GM23338 (cell line): Measurements from ENCODE around the gene BAG2. TPM values are rescaled to one million over a fixed set of nuclear protein-coding genes. Genes with fewer than 3 reads are reported as not detected.

Source experiments
- ATAC-seq: fragments of 200-7000 bp; cut with Tn5 transposase; 3 replicates; pipeline ENCODE4 v1.9.1; 2020
- DNase-seq: peaks from one replicate; pipeline ENCODE4 v3.0.0-alpha.2; 2015; ENCODE audit warnings: low spot score
- H2AFZ ChIP-seq: fragments of 200-600 bp; sonication (generic); 2 replicates; pipeline ENCODE4 v1.8.0; 2016; ENCODE audit warnings: antibody characterized with exemption, mild to moderate bottlenecking, moderate library complexity
- H3F3A ChIP-seq: fragments of 200-600 bp; sonication (generic); replicated peaks from 2 replicates; pipeline ENCODE4 v1.8.0; 2017; ENCODE audit warnings: antibody characterized with exemption, mixed run types, low read depth
- H3K27ac ChIP-seq: fragments of 200-600 bp; sonication (generic); 2 replicates; pipeline ENCODE4 v1.6.1; 2016; ENCODE audit warnings: low read depth
- H3K27me3 ChIP-seq: fragments of 200-600 bp; sonication (generic); 2 replicates; pipeline ENCODE4 v1.8.0; 2016; ENCODE audit warnings: mild to moderate bottlenecking, mixed run types, moderate library complexity; ENCODE audit not compliant: insufficient read depth
- H3K36me3 ChIP-seq: fragments of 200-600 bp; sonication (generic); 2 replicates; pipeline ENCODE4 v1.8.0; 2016; ENCODE audit warnings: mild to moderate bottlenecking; ENCODE audit not compliant: insufficient read depth
- H3K4me1 ChIP-seq: fragments of 200-600 bp; sonication (generic); 2 replicates; pipeline ENCODE4 v1.8.0; 2016; ENCODE audit warnings: mild to moderate bottlenecking, moderate library complexity; ENCODE audit not compliant: insufficient read depth
- H3K4me2 ChIP-seq: fragments of 200-600 bp; sonication (generic); 2 replicates; pipeline ENCODE4 v1.7.1; 2017; ENCODE audit warnings: mixed run types
- H3K4me3 ChIP-seq: fragments of 200-600 bp; sonication (generic); 2 replicates; pipeline ENCODE4 v1.6.1; 2016; ENCODE audit warnings: mixed run types
- H3K79me2 ChIP-seq: fragments of 200-600 bp; sonication (generic); replicated peaks from 2 replicates; pipeline ENCODE4 v1.8.0; 2017; ENCODE audit warnings: mild to moderate bottlenecking; ENCODE audit not compliant: insufficient read depth
- H3K9me2 ChIP-seq: fragments of 200-600 bp; sonication (generic); 2 replicates; pipeline ENCODE4 v1.8.0; 2017; ENCODE audit not compliant: insufficient read depth
- H4K20me1 ChIP-seq: fragments of 200-600 bp; sonication (generic); replicated peaks from 2 replicates; pipeline ENCODE4 v1.8.0; 2017; ENCODE audit warnings: mild to moderate bottlenecking; ENCODE audit not compliant: insufficient read depth
- H3K27ac Mint-ChIP-seq: 2 replicates; pipeline ENCODE4 v1.8.0; 2020; ENCODE audit warnings: inconsistent platforms, mild to moderate bottlenecking, moderate library complexity, mixed read lengths
- H3K27me3 Mint-ChIP-seq: 3 replicates; pipeline ENCODE4 v1.8.0; 2022; ENCODE audit warnings: low read depth, mild to moderate bottlenecking, moderate library complexity, mixed read lengths, inconsistent platforms; ENCODE audit not compliant: insufficient read depth, poor library complexity
- H3K36me3 Mint-ChIP-seq: 3 replicates; pipeline ENCODE4 v1.8.0; 2021; ENCODE audit warnings: low read depth, mild to moderate bottlenecking, inconsistent platforms, moderate library complexity, mixed read lengths
- H3K4me1 Mint-ChIP-seq: 3 replicates; pipeline ENCODE4 v1.8.0; 2020; ENCODE audit warnings: mild to moderate bottlenecking, inconsistent platforms, mixed read lengths
- H3K4me3 Mint-ChIP-seq: 3 replicates; pipeline ENCODE4 v1.8.0; 2021; ENCODE audit warnings: moderate library complexity, mild to moderate bottlenecking, inconsistent platforms, mixed read lengths
- H3K9me3 Mint-ChIP-seq: 3 replicates; pipeline ENCODE4 v1.8.0; 2020; ENCODE audit warnings: moderate library complexity, mild to moderate bottlenecking, inconsistent platforms, mixed read lengths
- CREB1 ChIP-seq: fragments of 250-450 bp; sonication (Bioruptor Pico); IDR thresholded peaks from 2 replicates; pipeline ENCODE4 v1.5.0; 2020; ENCODE audit warnings: low read depth, mild to moderate bottlenecking, moderate library complexity
- EZH2 ChIP-seq: fragments of 200-600 bp; sonication (generic); IDR thresholded peaks from one replicate; pipeline ENCODE4 v1.8.0; 2017; ENCODE audit warnings: antibody characterized with exemption, mild to moderate bottlenecking, low read depth; ENCODE audit not compliant: unreplicated experiment
- EZH2phosphoT487 ChIP-seq: fragments of 200-600 bp; sonication (generic); IDR thresholded peaks from one replicate; pipeline ENCODE4 v1.8.1; 2018; ENCODE audit warnings: antibody characterized with exemption; ENCODE audit not compliant: unreplicated experiment
- JUNB ChIP-seq: IDR thresholded peaks from one replicate; pipeline ENCODE4 v1.6.1; 2016; ENCODE audit warnings: antibody characterized with exemption; ENCODE audit not compliant: unreplicated experiment
- NANOG ChIP-seq: IDR thresholded peaks from 2 replicates; pipeline ENCODE4 v1.6.1; 2016; ENCODE audit warnings: antibody characterized with exemption, borderline replicate concordance
- POLR2AphosphoS5 ChIP-seq: IDR thresholded peaks from 2 replicates; pipeline ENCODE4 v1.6.1; 2016; ENCODE audit warnings: antibody characterized with exemption, low read depth
- STAT1 ChIP-seq: IDR thresholded peaks from one replicate; pipeline ENCODE4 v1.6.1; 2016; ENCODE audit warnings: antibody characterized with exemption; ENCODE audit not compliant: unreplicated experiment
- ZNF114 ChIP-seq: fragments of 250-450 bp; sonication (Bioruptor Pico); IDR thresholded peaks from 2 replicates; pipeline ENCODE4 v1.5.0; 2020; ENCODE audit warnings: mild to moderate bottlenecking, moderate library complexity
- ZNF331 ChIP-seq: fragments of 250-450 bp; sonication (Bioruptor Pico); IDR thresholded peaks from 2 replicates; pipeline ENCODE4 v1.5.0; 2020; ENCODE audit warnings: low read depth, mild to moderate bottlenecking, moderate library complexity
- polyA plus RNA-seq: library from polyadenylated mRNA; unstranded; fragments of >200 nt; fragmentation: Nextera tagmentation; extraction: Ambion mirVana; gene quantifications from 2 replicates; pipeline ENCODE4 v1.2.1, GENCODE V29; 2016
- total RNA-seq: library from RNA; depleted of rRNA; stranded (reverse); fragments of >200 nt; shearing (Covaris generic); gene quantifications from 2 replicates; pipeline ENCODE4 v1.2.3, GENCODE V29; 2014
- TF ChIP-seq, protein P1 (sequence below), 2 experiments: fragments of 200-600 bp in 1 of 2; sonication (generic) in 1 of 2; conservative IDR thresholded peaks; 2 replicates each; pipeline versions ENCODE4 v1.5.1 to v1.6.1; 2016 to 2017; ENCODE audit warnings: antibody characterized with exemption in 2 of 2, low read depth in 2 of 2, mild to moderate bottlenecking in 2 of 2, moderate library complexity in 1 of 2
- TF ChIP-seq, protein P2 (sequence below): IDR thresholded peaks from 2 replicates; pipeline ENCODE4 v1.6.1; 2016; ENCODE audit warnings: antibody characterized with exemption
- TF ChIP-seq, protein P3 (sequence below): IDR thresholded peaks from one replicate; pipeline ENCODE4 v1.6.1; 2018; ENCODE audit warnings: antibody characterized with exemption; ENCODE audit not compliant: unreplicated experiment

BAG2 gene
- total and polyA plus RNA-seq, 2 experiments from 2014 or later, result 8.5 to 9.5 TPM

DNA sequence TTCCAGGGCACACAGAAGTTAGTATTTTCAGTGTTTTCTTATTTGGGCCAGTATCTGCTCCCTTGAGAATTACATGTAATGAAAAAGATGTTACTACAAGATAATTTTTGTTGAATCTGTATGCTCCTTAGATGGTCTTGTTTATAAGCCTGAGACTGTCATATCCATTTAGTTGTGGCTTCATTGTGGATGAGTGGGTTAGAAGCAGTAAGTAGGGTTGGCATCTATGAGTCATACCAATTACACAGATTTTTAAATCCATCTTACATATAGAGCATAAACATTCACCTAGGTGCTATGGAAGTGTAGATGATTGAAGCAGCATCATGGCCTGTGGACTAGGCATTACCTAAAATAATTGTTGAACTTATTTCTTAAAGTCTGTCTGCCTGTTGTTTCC is 13.5 kb upstream of the BAG2 start:
- Histone ChIP-seq H4K20me1 (no peaks in the 10 kb centered on the region), H3K27me3 (no peaks in the 10 kb centered on the region), H2AFZ (no peak overlapping the region), H3K4me2 (no peak overlapping the region), H3K79me2 (no peaks in the 10 kb centered on the region), H3K27ac (no peak overlapping the region), H3K4me1 (no peaks in the 10 kb centered on the region), H3K4me3 (no peak overlapping the region), H3F3A (no peaks in the 10 kb centered on the region), H3K9me2 (no peaks in the 10 kb centered on the region), H3K36me3 (peaks cover 8% of the 10 kb centered on the region)
- ATAC-seq (no peak), DNase-seq (no peak)
- no peak overlapping the region for H3K4me3 Mint-ChIP-seq
- TF ChIP-seq, protein P1, sequence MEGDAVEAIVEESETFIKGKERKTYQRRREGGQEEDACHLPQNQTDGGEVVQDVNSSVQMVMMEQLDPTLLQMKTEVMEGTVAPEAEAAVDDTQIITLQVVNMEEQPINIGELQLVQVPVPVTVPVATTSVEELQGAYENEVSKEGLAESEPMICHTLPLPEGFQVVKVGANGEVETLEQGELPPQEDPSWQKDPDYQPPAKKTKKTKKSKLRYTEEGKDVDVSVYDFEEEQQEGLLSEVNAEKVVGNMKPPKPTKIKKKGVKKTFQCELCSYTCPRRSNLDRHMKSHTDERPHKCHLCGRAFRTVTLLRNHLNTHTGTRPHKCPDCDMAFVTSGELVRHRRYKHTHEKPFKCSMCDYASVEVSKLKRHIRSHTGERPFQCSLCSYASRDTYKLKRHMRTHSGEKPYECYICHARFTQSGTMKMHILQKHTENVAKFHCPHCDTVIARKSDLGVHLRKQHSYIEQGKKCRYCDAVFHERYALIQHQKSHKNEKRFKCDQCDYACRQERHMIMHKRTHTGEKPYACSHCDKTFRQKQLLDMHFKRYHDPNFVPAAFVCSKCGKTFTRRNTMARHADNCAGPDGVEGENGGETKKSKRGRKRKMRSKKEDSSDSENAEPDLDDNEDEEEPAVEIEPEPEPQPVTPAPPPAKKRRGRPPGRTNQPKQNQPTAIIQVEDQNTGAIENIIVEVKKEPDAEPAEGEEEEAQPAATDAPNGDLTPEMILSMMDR (conservative IDR thresholded peaks at IDR 0.05; ENCODE audit: low read depth in 2 of 2), result no peak
- TF ChIP-seq EZH2phosphoT487, result no peak
- TF ChIP-seq, protein P2, sequence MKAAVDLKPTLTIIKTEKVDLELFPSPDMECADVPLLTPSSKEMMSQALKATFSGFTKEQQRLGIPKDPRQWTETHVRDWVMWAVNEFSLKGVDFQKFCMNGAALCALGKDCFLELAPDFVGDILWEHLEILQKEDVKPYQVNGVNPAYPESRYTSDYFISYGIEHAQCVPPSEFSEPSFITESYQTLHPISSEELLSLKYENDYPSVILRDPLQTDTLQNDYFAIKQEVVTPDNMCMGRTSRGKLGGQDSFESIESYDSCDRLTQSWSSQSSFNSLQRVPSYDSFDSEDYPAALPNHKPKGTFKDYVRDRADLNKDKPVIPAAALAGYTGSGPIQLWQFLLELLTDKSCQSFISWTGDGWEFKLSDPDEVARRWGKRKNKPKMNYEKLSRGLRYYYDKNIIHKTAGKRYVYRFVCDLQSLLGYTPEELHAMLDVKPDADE, result no peak
- no peak for TF ChIP-seq CREB1 (CRISPR knock-in tag)
- TF ChIP-seq ZNF331 (CRISPR knock-in tag), result no peak
- no peak for TF ChIP-seq ZNF114
- no peak for TF ChIP-seq STAT1
- TF ChIP-seq EZH2, result no peak
- no peaks in the 10 kb centered on the region for H3K9me3 Mint-ChIP-seq
- no peaks in the 10 kb centered on the region for H3K4me1 Mint-ChIP-seq
- H3K27me3 Mint-ChIP-seq, result no peaks in the 10 kb centered on the region
- H3K27ac Mint-ChIP-seq, result no peak overlapping the region
- H3K36me3 Mint-ChIP-seq, result peaks cover 9% of the 10 kb centered on the region; the same call in 1 of the 3 replicates

DNA sequence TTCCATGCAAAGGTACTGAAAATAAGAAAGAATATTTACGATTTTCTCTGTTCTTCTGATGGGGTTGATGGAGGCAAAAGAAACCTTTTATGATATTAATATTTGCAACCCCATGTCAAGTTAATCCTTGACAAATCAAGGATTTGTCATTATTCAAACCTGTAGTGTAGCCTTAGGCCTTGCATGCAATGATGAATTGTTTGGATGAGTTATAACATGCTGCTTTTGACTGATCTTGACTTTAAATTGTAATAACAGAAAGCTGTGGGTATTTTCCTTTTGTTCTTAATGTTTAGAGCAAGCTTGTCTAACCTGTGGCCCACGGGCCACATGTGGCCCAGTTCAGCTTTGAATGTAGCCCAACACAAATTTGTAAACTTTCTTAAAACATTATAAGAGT is 13.0 kb upstream of the BAG2 start:
- H3K27ac ChIP-seq, result no peak overlapping the region
- Mint-ChIP-seq H3K4me1 (no peaks in the 10 kb centered on the region), H3K36me3 (peaks cover 4% of the 10 kb centered on the region; the same call in 1 of the 3 replicates), H3K9me3 (no peaks in the 10 kb centered on the region), H3K27ac (no peak overlapping the region), H3K4me3 (no peak overlapping the region), H3K27me3 (no peaks in the 10 kb centered on the region)
- H3F3A ChIP-seq, result 0 out of 2 replicates have a peak, but pooled peaks cover 2% of the 10 kb centered on the region
- H3K4me2 ChIP-seq, result no peak overlapping the region
- no peaks in the 10 kb centered on the region for H3K27me3 ChIP-seq
- no peaks in the 10 kb centered on the region for H4K20me1 ChIP-seq
- peaks cover 3% of the 10 kb centered on the region for H3K36me3 ChIP-seq
- H2AFZ ChIP-seq, result no peak overlapping the region
- H3K79me2 ChIP-seq, result no peaks in the 10 kb centered on the region
- H3K9me2 ChIP-seq, result no peaks in the 10 kb centered on the region
- H3K4me1 ChIP-seq, result no peaks in the 10 kb centered on the region
- DNase-seq (no peak), ATAC-seq (no peak)
- no peak overlapping the region for H3K4me3 ChIP-seq
- TF ChIP-seq STAT1 (no peak), EZH2 (no peak), EZH2phosphoT487 (no peak), POLR2AphosphoS5 (no peak), JUNB (no peak), NANOG (no peak), ZNF114 (no peak)
- TF ChIP-seq, protein P2, result no peak
- TF ChIP-seq, protein P1 (conservative IDR thresholded peaks at IDR 0.05; ENCODE audit: low read depth in 2 of 2), result no peak
- TF ChIP-seq, protein P3, sequence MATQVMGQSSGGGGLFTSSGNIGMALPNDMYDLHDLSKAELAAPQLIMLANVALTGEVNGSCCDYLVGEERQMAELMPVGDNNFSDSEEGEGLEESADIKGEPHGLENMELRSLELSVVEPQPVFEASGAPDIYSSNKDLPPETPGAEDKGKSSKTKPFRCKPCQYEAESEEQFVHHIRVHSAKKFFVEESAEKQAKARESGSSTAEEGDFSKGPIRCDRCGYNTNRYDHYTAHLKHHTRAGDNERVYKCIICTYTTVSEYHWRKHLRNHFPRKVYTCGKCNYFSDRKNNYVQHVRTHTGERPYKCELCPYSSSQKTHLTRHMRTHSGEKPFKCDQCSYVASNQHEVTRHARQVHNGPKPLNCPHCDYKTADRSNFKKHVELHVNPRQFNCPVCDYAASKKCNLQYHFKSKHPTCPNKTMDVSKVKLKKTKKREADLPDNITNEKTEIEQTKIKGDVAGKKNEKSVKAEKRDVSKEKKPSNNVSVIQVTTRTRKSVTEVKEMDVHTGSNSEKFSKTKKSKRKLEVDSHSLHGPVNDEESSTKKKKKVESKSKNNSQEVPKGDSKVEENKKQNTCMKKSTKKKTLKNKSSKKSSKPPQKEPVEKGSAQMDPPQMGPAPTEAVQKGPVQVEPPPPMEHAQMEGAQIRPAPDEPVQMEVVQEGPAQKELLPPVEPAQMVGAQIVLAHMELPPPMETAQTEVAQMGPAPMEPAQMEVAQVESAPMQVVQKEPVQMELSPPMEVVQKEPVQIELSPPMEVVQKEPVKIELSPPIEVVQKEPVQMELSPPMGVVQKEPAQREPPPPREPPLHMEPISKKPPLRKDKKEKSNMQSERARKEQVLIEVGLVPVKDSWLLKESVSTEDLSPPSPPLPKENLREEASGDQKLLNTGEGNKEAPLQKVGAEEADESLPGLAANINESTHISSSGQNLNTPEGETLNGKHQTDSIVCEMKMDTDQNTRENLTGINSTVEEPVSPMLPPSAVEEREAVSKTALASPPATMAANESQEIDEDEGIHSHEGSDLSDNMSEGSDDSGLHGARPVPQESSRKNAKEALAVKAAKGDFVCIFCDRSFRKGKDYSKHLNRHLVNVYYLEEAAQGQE, result no peak
